Raji (cell line): ENCODE measurements around the gene ATP2C2.

Source experiments
- POLR2A ChIP-seq: IDR thresholded peaks from 2 replicates; pipeline ENCODE4 v1.6.1; 2011; ENCODE audit warnings: low read depth, low read length, control low read depth; ENCODE audit not compliant: insufficient read depth

ATP2C2 gene

DNA sequence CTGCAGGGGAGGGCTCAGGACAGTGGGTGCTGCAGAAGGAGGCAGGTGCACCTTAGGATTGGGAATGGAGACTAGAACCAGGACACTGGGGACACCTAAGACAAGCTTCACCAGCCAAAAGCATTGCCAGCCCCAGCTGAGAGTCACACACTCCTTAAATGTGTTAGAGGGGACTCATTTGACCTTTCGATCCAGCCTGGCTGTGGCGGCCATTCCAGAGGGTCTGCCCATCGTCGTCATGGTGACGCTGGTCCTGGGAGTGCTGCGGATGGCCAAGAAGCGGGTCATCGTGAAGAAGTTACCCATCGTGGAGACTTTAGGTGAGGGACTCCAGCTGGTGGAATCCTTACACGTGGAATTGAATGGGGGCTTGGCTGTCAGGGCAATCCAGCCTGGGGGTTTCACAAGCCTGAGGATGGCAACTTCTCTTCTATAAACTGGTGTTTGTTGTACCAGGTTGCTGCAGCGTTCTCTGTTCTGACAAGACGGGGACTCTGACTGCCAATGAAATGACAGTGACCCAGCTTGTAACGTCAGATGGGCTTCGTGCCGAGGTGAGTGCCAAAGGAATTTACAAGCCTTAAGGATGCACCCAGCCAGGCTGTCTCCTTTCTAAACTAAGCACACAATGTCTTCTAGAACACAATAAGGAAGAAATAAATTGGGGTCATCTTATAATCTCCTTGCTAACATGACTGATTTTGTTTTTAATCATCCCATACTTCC lies 70.8 kb downstream of the ATP2C2 start:
- no peak for TF ChIP-seq POLR2A

DNA sequence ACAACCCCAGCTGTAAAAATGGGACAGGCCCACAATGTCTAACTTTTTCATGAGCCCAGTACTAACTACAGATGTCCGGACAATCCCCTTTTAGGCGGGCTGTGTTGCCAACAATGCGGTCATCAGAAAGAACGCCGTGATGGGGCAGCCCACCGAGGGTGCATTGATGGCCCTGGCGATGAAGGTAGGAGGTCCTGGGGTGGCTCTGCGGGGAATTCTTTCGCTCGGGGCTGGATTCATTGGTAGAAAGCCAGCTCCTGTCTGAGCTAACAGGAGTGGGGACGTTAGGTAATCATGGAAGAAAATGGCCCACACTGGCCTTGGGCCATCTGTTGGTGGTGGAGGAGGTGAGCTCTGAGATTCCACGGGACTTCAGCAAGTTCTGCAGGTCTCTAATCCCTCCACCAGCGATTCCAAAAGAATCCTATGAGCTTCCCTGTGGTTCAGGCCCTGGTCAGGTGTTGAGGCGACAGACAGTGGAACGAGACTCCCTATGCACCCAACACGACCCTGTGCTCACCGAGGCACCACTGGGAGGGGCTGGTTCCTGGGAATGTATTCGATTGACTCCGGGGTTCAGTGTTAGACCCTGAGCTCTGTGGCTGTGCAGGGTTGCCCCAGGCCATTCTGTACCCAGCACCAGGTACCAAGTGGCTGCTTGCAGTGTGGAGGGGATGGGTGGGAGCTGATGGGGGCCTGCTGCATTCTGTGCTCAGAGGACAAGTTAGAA lies 74.2 kb downstream of the ATP2C2 start:
- no peak for TF ChIP-seq POLR2A

DNA sequence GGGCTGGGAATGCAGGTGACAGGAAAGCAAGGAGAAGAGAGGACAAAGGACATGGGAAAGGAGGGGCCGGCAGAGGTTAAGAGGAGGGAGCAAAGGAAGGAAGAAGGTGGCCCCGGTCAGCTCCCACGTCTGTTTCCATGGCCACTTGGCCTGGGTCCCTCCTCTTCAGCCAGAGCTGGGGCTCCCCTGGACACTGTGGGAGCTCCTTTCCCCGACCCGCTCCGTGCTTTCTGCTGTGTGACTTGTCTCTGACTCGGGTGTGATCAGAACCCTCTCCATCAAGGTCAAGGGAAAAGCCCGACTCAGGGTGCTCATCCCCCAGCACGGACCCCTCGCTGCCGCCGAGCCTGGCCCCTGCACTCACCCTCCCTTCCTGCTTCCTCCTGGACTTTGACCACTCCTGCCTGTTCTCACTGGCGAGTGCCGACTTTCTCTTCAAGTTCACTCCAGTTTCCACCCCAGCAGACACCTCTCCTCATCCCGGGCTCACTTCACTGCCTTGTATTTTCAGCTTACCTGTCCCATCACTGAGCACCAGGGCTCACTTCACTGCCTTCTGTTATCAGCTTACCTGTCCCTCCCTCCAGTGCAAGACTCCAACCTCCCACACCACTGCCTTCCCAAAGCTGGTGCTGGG lies 74.9 kb downstream of the ATP2C2 start:
- no peak for TF ChIP-seq POLR2A

DNA sequence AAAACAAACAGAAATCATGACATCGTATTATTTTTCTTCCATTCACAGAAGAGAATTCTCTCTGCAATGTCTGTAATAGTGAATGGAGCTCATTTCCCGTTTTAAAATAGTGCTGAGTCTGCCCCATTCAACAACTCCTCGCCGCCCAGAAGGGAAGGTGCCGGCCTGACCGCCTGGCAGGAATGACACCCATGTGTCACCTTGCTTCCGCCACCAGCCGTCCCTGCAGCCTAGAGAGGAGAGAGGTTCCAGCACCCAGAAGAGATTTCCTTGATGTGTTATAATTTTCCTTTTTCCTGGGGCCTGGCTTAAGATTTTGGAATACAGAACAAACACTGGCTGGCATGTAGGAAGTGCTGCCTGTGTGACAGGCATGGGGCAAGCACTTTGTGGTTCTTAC lies 76.1 kb downstream of the ATP2C2 start:
- TF ChIP-seq POLR2A, result no peak

DNA sequence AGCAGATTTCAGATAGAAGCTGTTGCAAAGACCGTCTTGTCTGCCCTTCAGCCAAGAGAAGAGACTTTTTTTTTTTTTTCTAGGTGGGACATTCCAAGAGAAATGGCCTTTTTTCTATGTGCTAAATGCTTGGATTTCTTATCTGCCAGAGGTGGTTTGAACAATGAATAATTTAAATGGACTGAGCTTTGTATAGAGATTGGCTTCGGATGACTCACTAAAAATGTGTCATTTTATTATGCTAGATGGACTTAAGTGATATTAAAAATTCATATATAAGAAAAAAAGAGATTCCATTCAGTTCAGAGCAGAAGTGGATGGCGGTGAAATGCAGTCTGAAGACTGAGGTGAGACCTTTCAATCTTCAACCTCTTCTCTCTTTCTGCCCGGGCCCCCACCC lies 77.7 kb downstream of the ATP2C2 start:
- TF ChIP-seq POLR2A, result no peak

DNA sequence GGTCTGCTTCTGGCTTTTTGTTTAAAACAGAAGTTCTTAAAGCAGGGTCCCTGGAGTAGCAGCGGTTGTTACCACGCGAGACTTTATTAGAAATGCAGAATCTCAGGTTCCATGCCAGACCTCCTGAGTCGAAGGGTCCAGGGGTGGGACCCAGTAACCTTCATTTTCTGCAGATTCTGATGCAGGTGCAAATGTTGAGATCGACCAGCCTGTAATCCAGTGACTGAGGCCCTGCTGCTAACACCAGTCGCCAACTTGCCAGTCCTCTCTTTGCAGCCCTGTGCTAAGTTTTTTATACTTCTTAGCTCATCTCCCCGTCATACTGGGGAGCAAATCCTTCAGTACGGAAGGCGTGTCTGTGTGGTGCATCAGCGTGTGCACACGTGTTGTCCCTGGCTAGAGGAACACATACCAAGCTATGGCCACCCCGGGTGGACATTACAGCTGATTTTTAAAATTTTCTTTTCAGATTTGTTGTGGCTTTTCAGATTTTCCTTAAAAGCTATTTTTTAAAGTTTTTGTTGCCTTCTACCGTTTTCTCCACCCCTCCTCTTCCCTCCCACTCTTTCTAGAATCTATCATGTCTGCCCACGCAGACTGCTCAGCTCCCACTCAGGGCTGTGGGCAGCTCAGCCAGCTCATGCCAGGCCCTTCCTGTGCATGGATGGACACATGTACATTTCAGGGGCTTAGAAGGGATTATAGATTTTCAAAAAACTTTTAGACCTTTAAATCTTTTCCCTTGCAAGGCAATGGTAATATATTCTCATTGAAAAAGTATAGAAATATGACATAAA lies 78.5 kb downstream of the ATP2C2 start:
- TF ChIP-seq POLR2A, result no peak

GRCh38 chr16:84448444-84448843 lies 80.1 kb downstream of the ATP2C2 start:
- no peak for TF ChIP-seq POLR2A

DNA sequence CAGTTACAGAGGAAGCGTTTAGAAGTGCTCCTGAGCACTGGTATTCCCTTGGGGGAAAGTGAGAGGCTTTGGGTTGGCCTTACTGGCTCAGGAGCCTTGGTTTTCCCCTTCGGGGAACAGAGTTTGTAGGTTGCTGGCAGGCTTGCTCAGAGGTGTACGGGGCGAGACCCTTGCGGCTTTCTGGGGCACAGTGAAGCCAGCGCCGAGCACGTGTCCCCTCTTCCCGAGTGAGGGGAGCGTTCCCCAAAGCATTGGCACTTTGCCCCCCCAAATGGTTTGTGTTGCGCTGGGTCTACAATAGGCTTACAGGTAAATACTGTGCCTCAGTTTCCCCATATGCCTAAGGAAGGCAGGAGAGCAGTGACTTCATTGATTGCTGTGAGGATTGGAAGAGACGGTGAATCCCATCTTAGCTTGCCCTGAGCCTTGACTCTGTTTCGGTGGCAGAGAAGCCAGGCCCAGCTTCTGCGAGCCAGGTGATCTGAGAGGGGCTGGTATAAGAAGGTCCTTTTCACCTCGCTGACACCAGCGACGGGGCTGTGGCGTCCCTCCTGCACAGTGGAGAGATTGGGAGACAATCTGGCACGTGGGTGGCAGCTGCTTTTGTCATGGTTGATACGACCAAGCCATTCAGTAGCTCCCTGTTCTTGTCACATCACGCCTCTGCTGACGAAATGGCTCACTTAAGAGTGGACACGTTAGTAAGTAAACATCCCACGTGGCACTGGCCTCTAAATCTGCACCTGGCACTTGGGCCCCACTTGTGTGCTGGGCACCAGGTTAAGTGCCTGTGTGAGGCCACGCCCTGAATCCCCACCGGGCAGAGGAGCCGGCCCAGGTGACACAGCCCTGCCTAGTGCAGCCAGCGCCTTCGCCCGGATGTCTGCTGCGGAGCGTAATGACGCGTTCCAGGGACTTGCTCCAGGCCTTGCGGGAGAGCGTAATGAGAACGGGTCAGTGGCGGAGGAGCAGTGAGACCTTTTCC lies 81.1 kb downstream of the ATP2C2 start:
- no peak for TF ChIP-seq POLR2A

DNA sequence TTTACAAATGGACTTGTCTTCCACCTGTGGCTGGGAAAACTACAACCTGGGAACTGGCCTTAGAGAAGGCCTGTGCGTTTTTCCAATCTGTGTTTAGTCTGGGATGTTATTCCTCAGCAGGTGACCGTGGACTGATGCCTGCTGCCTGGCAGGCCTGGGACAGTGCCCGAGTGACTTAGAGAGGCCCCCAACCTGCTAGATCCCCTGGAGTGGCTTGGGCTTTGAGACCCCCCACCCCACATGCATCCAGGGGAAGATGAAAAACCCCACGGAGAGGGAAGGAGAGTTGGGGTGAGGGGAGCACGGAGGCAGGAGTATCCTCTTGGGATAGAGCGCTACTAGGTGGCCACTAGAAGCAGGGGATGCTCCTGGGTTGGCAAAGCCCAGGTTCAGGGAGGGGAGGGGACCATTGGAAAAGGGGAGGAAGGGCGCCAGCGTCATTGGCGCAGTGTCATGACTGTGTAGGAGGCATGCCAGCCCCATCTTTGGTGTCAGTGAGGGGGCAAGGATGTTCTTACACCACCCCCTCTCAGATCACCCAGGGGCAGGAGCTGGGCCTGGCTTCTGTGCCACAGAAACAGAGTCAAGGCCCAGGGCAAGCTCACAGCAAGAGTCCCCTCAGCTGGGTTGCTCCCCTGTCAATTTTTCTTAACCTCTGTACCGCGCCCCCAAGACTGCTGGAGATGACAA lies 82.0 kb downstream of the ATP2C2 start:
- TF ChIP-seq POLR2A, result no peak

DNA sequence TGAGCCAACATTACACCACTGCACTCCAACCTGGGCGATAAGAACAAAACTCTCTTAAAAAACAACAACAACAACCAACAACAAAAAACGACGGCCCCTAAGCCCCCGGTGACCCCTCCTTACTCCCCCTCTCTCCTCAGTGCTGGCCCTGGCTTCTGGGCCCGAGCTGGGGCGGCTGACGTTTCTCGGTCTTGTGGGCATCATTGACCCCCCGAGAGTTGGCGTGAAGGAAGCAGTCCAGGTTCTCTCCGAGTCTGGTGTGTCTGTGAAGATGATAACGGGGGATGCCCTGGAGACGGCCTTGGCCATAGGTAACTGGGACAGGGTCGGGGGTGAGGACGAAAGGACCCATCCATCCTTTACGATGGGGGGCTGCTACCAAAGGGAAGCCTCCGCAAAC lies 83.4 kb downstream of the ATP2C2 start:
- TF ChIP-seq POLR2A, result no peak

GRCh38 chr16:84453061-84453752 lies 84.9 kb downstream of the ATP2C2 start:
- no peak for TF ChIP-seq POLR2A

DNA sequence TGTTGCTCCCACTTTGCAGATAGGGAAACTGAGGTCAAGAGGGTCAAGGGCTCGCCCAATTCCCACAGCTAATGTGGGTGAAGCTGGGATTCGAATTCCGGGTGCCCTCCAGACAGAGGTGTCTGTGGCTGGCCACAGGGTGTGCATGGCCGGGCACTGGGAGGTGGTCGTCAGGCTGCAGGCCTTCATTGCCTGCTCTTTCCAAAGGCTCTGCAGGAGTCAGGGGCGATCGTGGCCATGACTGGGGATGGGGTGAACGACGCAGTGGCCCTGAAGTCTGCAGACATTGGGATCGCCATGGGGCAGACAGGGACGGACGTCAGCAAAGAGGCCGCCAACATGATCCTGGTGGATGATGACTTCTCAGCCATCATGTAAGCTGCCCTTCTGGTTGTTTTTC lies 86.3 kb downstream of the ATP2C2 start:
- no peak for TF ChIP-seq POLR2A

DNA sequence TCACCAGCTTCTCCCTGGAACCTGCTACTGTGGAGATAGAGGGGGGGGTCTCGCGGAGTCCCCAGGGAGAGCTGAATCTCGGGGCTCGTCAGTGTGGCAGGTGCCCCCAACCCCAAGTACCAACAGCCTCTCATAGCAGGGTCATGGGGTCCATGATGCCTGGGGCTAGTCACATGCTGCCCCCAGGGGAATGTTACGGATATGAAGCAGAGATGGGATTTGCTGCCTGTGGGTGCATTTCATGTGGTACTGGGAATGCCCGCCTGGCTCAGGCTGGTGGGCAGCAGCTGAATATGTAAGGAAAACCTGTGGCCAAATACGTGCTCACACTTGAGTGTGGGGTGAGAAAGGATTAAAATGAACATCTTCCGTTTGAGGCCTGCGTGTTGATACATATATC lies 86.7 kb downstream of the ATP2C2 start:
- TF ChIP-seq POLR2A, result no peak
